ENCODE data around the gene ARHGEF10L. TPM values are rescaled to one million over a fixed set of nuclear protein-coding genes. Genes with fewer than 3 reads are reported as not detected.

The ARHGEF10L gene
- polyA plus RNA-seq, 1 donor (not counting 4 experiments of a cell fraction or from before 2014, with no cell fraction given), result 2.4 TPM

DNA sequence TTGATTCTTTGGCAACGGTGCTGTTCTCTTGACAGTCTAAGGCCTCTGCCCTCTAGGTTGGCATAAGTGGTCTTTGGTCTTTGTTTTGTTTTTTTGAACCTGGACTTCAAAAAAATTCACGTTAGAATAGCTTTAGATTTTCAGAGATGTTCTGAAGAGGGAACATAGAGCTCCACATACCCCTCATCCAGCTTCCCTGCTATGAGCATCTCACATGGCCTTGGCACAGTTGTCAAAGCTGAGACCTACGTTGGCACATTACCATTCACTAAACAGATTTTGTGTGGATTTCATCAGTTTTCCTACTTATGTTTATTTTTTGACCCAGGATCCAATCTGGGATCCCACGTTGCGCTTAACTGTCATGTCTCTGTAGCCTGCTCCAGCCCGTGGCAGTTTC, 60.8 kb downstream of the ARHGEF10L start:
- no peak overlapping the region for H3K9ac ChIP-seq (ENCODE audit: control insufficient read depth, extremely low read depth, insufficient read depth, low read length)
- no peaks in the 10 kb centered on the region for H3K27me3 ChIP-seq (ENCODE audit: control insufficient read depth, extremely low read depth, insufficient read depth, low read length)
- H3K9me1 ChIP-seq (ENCODE audit: control insufficient read depth, extremely low read depth, insufficient read depth, low read length), result no peaks in the 10 kb centered on the region
- DNase-seq (ENCODE audit: low read depth, low spot score), result no peak
- dilution Hi-C loops (cut with MboI; ENCODE audit: extremely low pct_ligation_motif_present, low sequenced_read_pairs), result no loop called here
- H3K4me3 ChIP-seq (ENCODE audit: control insufficient read depth in 2 of 3, extremely low read depth in 1 of 3, insufficient read depth in 2 of 3, low read depth in 1 of 3, low read length in 3 of 3), result no peak overlapping the region
- H3K9me3 ChIP-seq (ENCODE audit: control insufficient read depth, low read depth, low read length), result no peaks in the 10 kb centered on the region
- no peaks in the 10 kb centered on the region for H3K79me2 ChIP-seq (ENCODE audit: control insufficient read depth, insufficient read depth, low read length)
- FAIRE-seq, result no peak
- no peak overlapping the region for H3K4me2 ChIP-seq (ENCODE audit: control insufficient read depth, extremely low read depth, insufficient read depth, low read depth, low read length)
- no peaks in the 10 kb centered on the region for H4K20me1 ChIP-seq (ENCODE audit: control insufficient read depth, extremely low read depth, insufficient read depth, low read length)
- H3K4me1 ChIP-seq (ENCODE audit: control insufficient read depth, extremely low read depth, insufficient read depth, low read length), result no peaks in the 10 kb centered on the region
- H2AFZ ChIP-seq (ENCODE audit: control insufficient read depth, low read length), result no peak overlapping the region
- no peak overlapping the region for H3K27ac ChIP-seq (ENCODE audit: control insufficient read depth, insufficient read depth, low read length)
- no peak for TF ChIP-seq EZH2 (IDR thresholded peaks at IDR 0.05; ENCODE audit: low read length)
- TF ChIP-seq, protein P1, sequence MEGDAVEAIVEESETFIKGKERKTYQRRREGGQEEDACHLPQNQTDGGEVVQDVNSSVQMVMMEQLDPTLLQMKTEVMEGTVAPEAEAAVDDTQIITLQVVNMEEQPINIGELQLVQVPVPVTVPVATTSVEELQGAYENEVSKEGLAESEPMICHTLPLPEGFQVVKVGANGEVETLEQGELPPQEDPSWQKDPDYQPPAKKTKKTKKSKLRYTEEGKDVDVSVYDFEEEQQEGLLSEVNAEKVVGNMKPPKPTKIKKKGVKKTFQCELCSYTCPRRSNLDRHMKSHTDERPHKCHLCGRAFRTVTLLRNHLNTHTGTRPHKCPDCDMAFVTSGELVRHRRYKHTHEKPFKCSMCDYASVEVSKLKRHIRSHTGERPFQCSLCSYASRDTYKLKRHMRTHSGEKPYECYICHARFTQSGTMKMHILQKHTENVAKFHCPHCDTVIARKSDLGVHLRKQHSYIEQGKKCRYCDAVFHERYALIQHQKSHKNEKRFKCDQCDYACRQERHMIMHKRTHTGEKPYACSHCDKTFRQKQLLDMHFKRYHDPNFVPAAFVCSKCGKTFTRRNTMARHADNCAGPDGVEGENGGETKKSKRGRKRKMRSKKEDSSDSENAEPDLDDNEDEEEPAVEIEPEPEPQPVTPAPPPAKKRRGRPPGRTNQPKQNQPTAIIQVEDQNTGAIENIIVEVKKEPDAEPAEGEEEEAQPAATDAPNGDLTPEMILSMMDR (optimal IDR thresholded peaks at IDR 0.05 in 1 of 3, IDR thresholded peaks at IDR 0.05 in 1 of 3, conservative IDR thresholded peaks at IDR 0.05 in 1 of 3; ENCODE audit: extremely low read depth in 1 of 3, insufficient read depth in 2 of 3, low read length in 3 of 3), result no peak
- H3K36me3 ChIP-seq (ENCODE audit: control insufficient read depth in 2 of 2, extremely low read depth in 1 of 2, insufficient read depth in 2 of 2, low read length in 2 of 2), result no peaks in the 10 kb centered on the region

DNA sequence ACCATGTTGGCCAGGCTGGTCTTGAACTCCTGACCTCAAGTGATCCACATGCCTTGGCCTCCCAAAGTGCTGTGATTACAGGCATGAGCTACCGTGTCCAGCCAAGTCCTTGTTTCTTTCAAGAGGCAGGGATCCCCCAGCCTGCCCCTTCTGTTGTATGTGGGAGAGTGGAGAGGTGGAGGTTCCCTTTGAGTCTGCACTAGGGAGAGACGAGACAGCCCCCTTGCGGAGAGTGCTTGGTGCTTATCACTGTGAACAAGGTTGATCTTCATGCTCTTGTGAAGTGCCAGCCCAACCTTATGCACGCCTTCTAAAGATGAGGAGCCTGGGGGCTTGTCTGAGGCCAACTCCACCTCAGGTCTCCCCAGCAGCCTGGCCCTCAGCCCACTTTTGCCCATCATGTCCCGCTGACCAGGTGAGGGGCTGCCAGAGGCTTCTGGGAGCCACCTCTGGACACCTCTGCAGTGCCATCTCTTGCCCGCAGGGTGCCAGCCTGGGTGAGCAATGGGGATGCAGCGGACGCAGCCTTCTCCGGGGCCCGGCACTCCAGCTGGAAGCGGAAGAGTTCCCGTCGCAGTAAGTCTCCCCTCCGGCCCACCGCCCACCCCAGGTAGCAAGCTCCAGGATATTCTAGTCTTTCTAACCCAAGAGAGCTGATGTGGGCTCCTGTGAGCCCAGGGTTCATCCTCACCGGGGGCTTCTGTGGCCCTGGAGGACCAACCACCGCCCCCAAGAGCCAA, 62.3 kb downstream of the ARHGEF10L start:
- Histone ChIP-seq H2AFZ (ENCODE audit: control insufficient read depth, low read length) (no peak overlapping the region), H3K9ac (ENCODE audit: control insufficient read depth, extremely low read depth, insufficient read depth, low read length) (no peak overlapping the region), H3K36me3 (ENCODE audit: control insufficient read depth in 2 of 2, extremely low read depth in 1 of 2, insufficient read depth in 2 of 2, low read length in 2 of 2) (no peaks in the 10 kb centered on the region), H3K4me1 (ENCODE audit: control insufficient read depth, extremely low read depth, insufficient read depth, low read length) (no peaks in the 10 kb centered on the region), H3K4me3 (ENCODE audit: control insufficient read depth in 2 of 3, extremely low read depth in 1 of 3, insufficient read depth in 2 of 3, low read depth in 1 of 3, low read length in 3 of 3) (no peak overlapping the region), H3K4me2 (ENCODE audit: control insufficient read depth, extremely low read depth, insufficient read depth, low read depth, low read length) (no peak overlapping the region), H4K20me1 (ENCODE audit: control insufficient read depth, extremely low read depth, insufficient read depth, low read length) (no peaks in the 10 kb centered on the region), H3K79me2 (ENCODE audit: control insufficient read depth, insufficient read depth, low read length) (no peaks in the 10 kb centered on the region), H3K9me3 (ENCODE audit: control insufficient read depth, low read depth, low read length) (no peaks in the 10 kb centered on the region), H3K27me3 (ENCODE audit: control insufficient read depth, extremely low read depth, insufficient read depth, low read length) (no peaks in the 10 kb centered on the region), H3K27ac (ENCODE audit: control insufficient read depth, insufficient read depth, low read length) (no peak overlapping the region), H3K9me1 (ENCODE audit: control insufficient read depth, extremely low read depth, insufficient read depth, low read length) (no peaks in the 10 kb centered on the region)
- dilution Hi-C loops (cut with MboI; ENCODE audit: extremely low pct_ligation_motif_present, low sequenced_read_pairs), result no loop called here
- no peak for DNase-seq (ENCODE audit: low read depth, low spot score)
- TF ChIP-seq, protein P1 (optimal IDR thresholded peaks at IDR 0.05 in 1 of 3, IDR thresholded peaks at IDR 0.05 in 1 of 3, conservative IDR thresholded peaks at IDR 0.05 in 1 of 3; ENCODE audit: extremely low read depth in 1 of 3, insufficient read depth in 2 of 3, low read length in 3 of 3), result no peak
- TF ChIP-seq EZH2 (IDR thresholded peaks at IDR 0.05; ENCODE audit: low read length), result no peak
- no peak for FAIRE-seq

All from keratinocyte (primary cell).